Endothelial cell of umbilical vein (primary cell): ENCODE data around the gene LARP6. TPM values are rescaled to one million over a fixed set of nuclear protein-coding genes. Genes with fewer than 3 reads are reported as not detected.

ENCODE experiments used
- BruUV-seq: library from RNA; stranded (reverse); fragments of 400-500 nt; replicated peaks from 2 replicates; lab custom pipeline; 2021; lab: Mats Ljungman, UMichigan
- CTCF ChIA-PET: fragments of 300-600, 350-600 bp; sonication (Branson Sonifier 250); formaldehyde crosslinking; loops from one replicate; lab custom pipeline; 2021; ENCODE audit warnings: antibody characterized with exemption, inconsistent platforms; lab: Charles Lee
- POLR2A ChIA-PET: fragments of 300-600, 350-600 bp; sonication (Branson Sonifier 250); formaldehyde crosslinking; loops from one replicate; lab custom pipeline; 2021; ENCODE audit warnings: antibody characterized with exemption, inconsistent platforms; lab: Charles Lee
- DNase-seq: peaks from one replicate; pipeline ENCODE4 v3.0.0-alpha.2; 2011; ENCODE audit warnings: low read depth, low spot score
- FAIRE-seq: peaks from 2 replicates; lab custom pipeline; 2011; peaks lifted over from hg19 to GRCh38; lab: Jason Lieb, UNC
- H2AFZ ChIP-seq: 2 replicates; pipeline ENCODE4 v1.6.0; 2012; ENCODE audit warnings: low read depth, low read length, control low read depth, inconsistent platforms
- H3K27ac ChIP-seq: 2 replicates; pipeline ENCODE4 v1.5.1; 2011; ENCODE audit warnings: low read depth, mild to moderate bottlenecking, control low read depth, low read length, moderate library complexity; ENCODE audit not compliant: insufficient read depth
- H3K27me3 ChIP-seq, 2 experiments: 2 replicates each; pipeline versions ENCODE4 v1.6.0 to v1.6.1; 2011; ENCODE audit warnings: low read length in 2 of 2, mixed read lengths in 1 of 2; ENCODE audit not compliant: control insufficient read depth in 2 of 2, insufficient read depth in 2 of 2
- H3K36me3 ChIP-seq, 2 experiments: 2 replicates in 1 of 2; 3 replicates in 1 of 2; pipeline ENCODE4 v1.5.1; 2011; ENCODE audit warnings: low read length in 2 of 2, mild to moderate bottlenecking in 1 of 2, moderate library complexity in 1 of 2; ENCODE audit not compliant: control insufficient read depth in 2 of 2, insufficient read depth in 2 of 2; ENCODE audit errors: extremely low read depth in 1 of 2
- H3K4me1 ChIP-seq: 3 replicates; pipeline ENCODE4 v1.5.1; 2011; ENCODE audit warnings: mild to moderate bottlenecking, low read length; ENCODE audit not compliant: control insufficient read depth, insufficient read depth; ENCODE audit errors: extremely low read depth
- H3K4me2 ChIP-seq: 2 replicates; pipeline ENCODE4 v1.6.1; 2011; ENCODE audit warnings: low read length, control low read depth, mixed read lengths; ENCODE audit not compliant: insufficient read depth
- H3K4me3 ChIP-seq, 3 experiments: fragments of 200-600 bp in 1 of 3; sonication (generic), shearing (Covaris generic) in 1 of 3; replicated peaks in 1 of 3; 2 replicates each; pipeline ENCODE4 v1.5.1; 2011 to 2016; ENCODE audit warnings: control low read depth in 3 of 3, low read length in 3 of 3, mild to moderate bottlenecking in 2 of 3, inconsistent platforms in 1 of 3, low read depth in 1 of 3, moderate library complexity in 1 of 3; ENCODE audit not compliant: insufficient read depth in 1 of 3
- H3K79me2 ChIP-seq: 2 replicates; pipeline ENCODE4 v1.6.0; 2012; ENCODE audit warnings: low read length, inconsistent platforms; ENCODE audit not compliant: control insufficient read depth, insufficient read depth
- H3K9ac ChIP-seq: replicated peaks from 2 replicates; pipeline ENCODE3; 2011; ENCODE audit warnings: low read length, control low read depth; ENCODE audit not compliant: insufficient read depth; ENCODE audit errors: extremely low read depth
- H3K9me1 ChIP-seq: replicated peaks from 3 replicates; pipeline ENCODE4 v1.6.0; 2011; ENCODE audit warnings: mild to moderate bottlenecking, low read length; ENCODE audit not compliant: control insufficient read depth, insufficient read depth; ENCODE audit errors: extremely low read depth
- H3K9me3 ChIP-seq: replicated peaks from 2 replicates; pipeline ENCODE4 v1.5.1; 2012; ENCODE audit warnings: low read length, inconsistent platforms; ENCODE audit not compliant: control insufficient read depth, insufficient read depth
- H4K20me1 ChIP-seq: replicated peaks from 2 replicates; pipeline ENCODE3; 2011; ENCODE audit warnings: mild to moderate bottlenecking, low read length; ENCODE audit not compliant: control insufficient read depth, insufficient read depth; ENCODE audit errors: extremely low read depth
- FOS ChIP-seq: IDR thresholded peaks from 2 replicates; pipeline ENCODE4 v1.6.1; 2011; ENCODE audit warnings: mild to moderate bottlenecking, low read length, moderate library complexity, borderline replicate concordance; ENCODE audit not compliant: insufficient read depth
- JUN ChIP-seq: IDR thresholded peaks from 2 replicates; pipeline ENCODE4 v1.6.1; 2011; ENCODE audit warnings: borderline replicate concordance, low read depth; ENCODE audit not compliant: insufficient read length, insufficient read depth
- MYC ChIP-seq: IDR thresholded peaks from one replicate; pipeline ENCODE4 v1.6.1; 2011; ENCODE audit warnings: mild to moderate bottlenecking, low read depth, low read length
- POLR2A ChIP-seq: IDR thresholded peaks from 2 replicates; pipeline ENCODE4 v1.6.1; 2012; ENCODE audit warnings: low read depth, mild to moderate bottlenecking, control low read depth, low read length
- POLR2AphosphoS5 ChIP-seq: IDR thresholded peaks from 2 replicates; pipeline ENCODE4 v1.6.1; 2012; ENCODE audit warnings: low read depth, mild to moderate bottlenecking, control low read depth, low read length, moderate library complexity; ENCODE audit not compliant: insufficient read depth
- dilution Hi-C: fragments of 300-500 bp; cut with MboI; formaldehyde crosslinking; loops from one replicate; pipeline ENCODE4 v1.15.0; 2019; ENCODE audit warnings: low sequenced_read_pairs; ENCODE audit not compliant: extremely low pct_ligation_motif_present
- intact Hi-C: fragments of 100-400 bp; cut with micrococcal nuclease; formaldehyde crosslinking; loops from one replicate; pipeline ENCODE4 v1.10.0; 2022
- polyA plus RNA-seq, 4 experiments: library from polyadenylated mRNA; depleted of rRNA in 3 of 4; stranded (reverse) in 3 of 4; unstranded in 1 of 4; fragments of >200 nt; gene quantifications; 2 replicates each; pipeline versions ENCODE4 v1.2.1 to v1.2.3, GENCODE V29; 2011 to 2012; ENCODE audit warnings: missing spikeins in 1 of 4
- total RNA-seq: library from RNA; stranded (reverse); gene quantifications from 2 replicates; pipeline ENCODE4 v1.2.3, GENCODE V29; 2021
- TF ChIP-seq, protein P1 (sequence below): IDR thresholded peaks from 2 replicates; pipeline ENCODE4 v1.6.1; 2011; ENCODE audit not compliant: insufficient read depth, insufficient read length

The LARP6 gene
- total and polyA plus RNA-seq, 2 donors (not counting 3 experiments of a cell fraction or from before 2014, with no cell fraction given) = 16.9 to 56.2 TPM

GRCh38 chr15:70791259-70791658, 62.7 kb downstream of the LARP6 start:
- Histone ChIP-seq H3K9ac (no peak overlapping the region), H3K79me2 (no peaks in the 10 kb centered on the region), H3K27ac (no peak overlapping the region), H4K20me1 (no peaks in the 10 kb centered on the region), H2AFZ (no peak overlapping the region), H3K27me3 (no peaks in the 10 kb centered on the region), H3K9me1 (no peaks in the 10 kb centered on the region), H3K4me2 (no peak overlapping the region), H3K4me3 (no peak overlapping the region), H3K4me1 (peaks cover 38% of the 10 kb centered on the region), H3K36me3 (no peaks in the 10 kb centered on the region), H3K9me3 (no peaks in the 10 kb centered on the region)
- ChIA-PET CTCF (no interaction called here), POLR2A (no interaction called here)
- intact Hi-C loops = loop anchor here (10.0 kb wide), 1 partner anchor 696 kb away; the partner anchor contains the start of gene TLE3
- FAIRE-seq (no peak), DNase-seq (no peak)
- BruUV-seq = no TSS peak
- dilution Hi-C loops = no loop called here
- TF ChIP-seq FOS (no peak), POLR2AphosphoS5 (no peak), POLR2A (no peak), JUN (no peak)
- TF ChIP-seq, protein P1, sequence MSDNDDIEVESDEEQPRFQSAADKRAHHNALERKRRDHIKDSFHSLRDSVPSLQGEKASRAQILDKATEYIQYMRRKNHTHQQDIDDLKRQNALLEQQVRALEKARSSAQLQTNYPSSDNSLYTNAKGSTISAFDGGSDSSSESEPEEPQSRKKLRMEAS = no peak

DNA sequence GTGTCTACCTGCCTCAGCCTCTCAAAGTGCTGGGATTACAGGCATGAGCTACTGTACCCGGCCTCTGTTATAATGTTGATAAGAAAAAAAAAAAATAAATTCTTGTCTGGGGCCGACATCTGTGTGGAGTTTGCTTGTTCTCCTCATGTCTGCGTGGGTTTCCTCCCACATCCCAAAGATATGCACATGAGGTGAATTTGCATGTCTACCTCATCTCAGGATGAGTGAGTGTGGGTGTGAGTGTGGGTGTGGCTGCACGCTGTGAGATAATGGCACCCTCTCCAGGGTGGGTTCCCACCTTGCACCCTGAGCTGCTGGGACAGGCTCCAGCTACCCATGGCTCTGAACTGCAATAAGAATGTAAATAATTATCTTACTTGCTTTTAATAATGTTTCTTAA, 64.7 kb downstream of the LARP6 start:
- H3K36me3 ChIP-seq = no peaks in the 10 kb centered on the region
- H3K79me2 ChIP-seq = no peaks in the 10 kb centered on the region
- H3K4me2 ChIP-seq = no peak overlapping the region
- no TSS peak for BruUV-seq
- DNase-seq = no peak
- TF ChIP-seq, protein P1 = no peak
- no peak for TF ChIP-seq MYC
- TF ChIP-seq JUN = no peak
- TF ChIP-seq POLR2AphosphoS5 = no peak
- no peak for TF ChIP-seq POLR2A
- no peak for TF ChIP-seq FOS
- peaks cover 20% of the 10 kb centered on the region for H3K4me1 ChIP-seq
- POLR2A ChIA-PET = no interaction called here
- CTCF ChIA-PET = interaction anchor here (1.0 kb wide), 2 partner anchors 11 to 23 kb away, joined by 3 read pairs; no protein-coding TSS in a partner anchor
- H3K27ac ChIP-seq = no peak overlapping the region
- FAIRE-seq = no peak
- intact Hi-C loops = no loop called here
- no peaks in the 10 kb centered on the region for H3K9me1 ChIP-seq
- dilution Hi-C loops = no loop called here
- H3K27me3 ChIP-seq = no peaks in the 10 kb centered on the region
- no peak overlapping the region for H3K4me3 ChIP-seq
- no peaks in the 10 kb centered on the region for H3K9me3 ChIP-seq
- H2AFZ ChIP-seq = no peak overlapping the region
- H3K9ac ChIP-seq = no peak overlapping the region
- H4K20me1 ChIP-seq = no peaks in the 10 kb centered on the region
